OCI-LY7 (cell line): ENCODE data around the gene CDK15. TPM values are rescaled to one million over a fixed set of nuclear protein-coding genes. Genes with fewer than 3 reads are reported as not detected.

Experiments used
- BruUV-seq: library from RNA; stranded (reverse); fragments of 400-500 nt; replicated peaks from 2 replicates; lab custom pipeline; 2021; lab: Mats Ljungman, UMichigan
- CTCF ChIA-PET: fragments of 300-600 bp; sonication (Branson Sonifier 250); formaldehyde crosslinking; loops from one replicate; lab custom pipeline; 2022; ENCODE audit warnings: antibody characterized with exemption; ENCODE audit not compliant: unreplicated experiment; lab: Charles Lee
- POLR2A ChIA-PET: fragments of 300-600 bp; sonication (Branson Sonifier 250); formaldehyde crosslinking; loops from one replicate; lab custom pipeline; 2022; ENCODE audit warnings: antibody characterized with exemption; lab: Charles Lee
- DNase-seq: peaks from one replicate; pipeline ENCODE4 v3.0.0-alpha.2; 2015; ENCODE audit warnings: low spot score
- H2AFZ ChIP-seq: fragments of 200-600 bp; sonication (generic), shearing (Covaris generic); 2 replicates; pipeline ENCODE4 v1.6.1; 2014; ENCODE audit warnings: mild to moderate bottlenecking, antibody characterized with exemption, low read length, moderate library complexity
- H3K27ac ChIP-seq: fragments of 200-600 bp; sonication (generic); 2 replicates; pipeline ENCODE4 v1.5.1; 2014; ENCODE audit warnings: mixed run types, low read depth, mild to moderate bottlenecking, moderate library complexity, low read length, inconsistent platforms; ENCODE audit not compliant: poor library complexity, severe bottlenecking
- H3K36me3 ChIP-seq: fragments of 200-600 bp; sonication (generic); 2 replicates; pipeline ENCODE4 v1.6.1; 2014; ENCODE audit warnings: mild to moderate bottlenecking, antibody characterized with exemption, low read length, moderate library complexity, mixed read lengths; ENCODE audit not compliant: insufficient read depth
- H3K4me1 ChIP-seq: fragments of 200-600 bp; sonication (generic); 2 replicates; pipeline ENCODE4 v1.5.1; 2014; ENCODE audit warnings: mild to moderate bottlenecking, low read length; ENCODE audit not compliant: insufficient read depth, poor library complexity, severe bottlenecking
- H3K4me2 ChIP-seq: fragments of 200-600 bp; sonication (generic); 2 replicates; pipeline ENCODE4 v1.6.1; 2014; ENCODE audit warnings: mild to moderate bottlenecking, low read length
- H3K4me3 ChIP-seq: fragments of 200-600 bp; sonication (generic); 2 replicates; pipeline ENCODE4 v1.5.1; 2014; ENCODE audit warnings: mild to moderate bottlenecking, low read depth, low read length; ENCODE audit not compliant: poor library complexity, severe bottlenecking
- H3K79me2 ChIP-seq: fragments of 200-600 bp; sonication (generic); 2 replicates; pipeline ENCODE4 v1.6.1; 2016; ENCODE audit warnings: low read depth, mild to moderate bottlenecking, low read length, moderate library complexity, mixed read lengths; ENCODE audit not compliant: insufficient read depth
- H3K9me2 ChIP-seq: fragments of 200-600 bp; sonication (generic); 2 replicates; pipeline ENCODE4 v1.6.1; 2016; ENCODE audit warnings: mild to moderate bottlenecking, low read length, mixed read lengths; ENCODE audit not compliant: insufficient read depth
- H3K9me3 ChIP-seq: fragments of 200-600 bp; sonication (generic); 2 replicates; pipeline ENCODE4 v1.6.1; 2014; ENCODE audit warnings: mild to moderate bottlenecking, mixed run types, low read length, mixed read lengths
- H4K20me1 ChIP-seq: fragments of 200-600 bp; sonication (generic); 2 replicates; pipeline ENCODE4 v1.6.1; 2014; ENCODE audit warnings: mild to moderate bottlenecking, antibody characterized with exemption, low read length, moderate library complexity, mixed read lengths; ENCODE audit not compliant: insufficient read depth
- CTCF ChIP-seq: fragments of 200-600 bp; sonication (generic); conservative IDR thresholded peaks from 2 replicates; pipeline ENCODE4 v1.5.1; 2014; ENCODE audit warnings: mild to moderate bottlenecking, antibody characterized with exemption, low read length, moderate library complexity, mixed read lengths
- EZH2phosphoT487 ChIP-seq: fragments of 200-600 bp; sonication (generic); IDR thresholded peaks from 2 replicates; pipeline ENCODE4 v1.6.1; 2018; ENCODE audit warnings: low read depth, borderline replicate concordance, mild to moderate bottlenecking, mixed run types, antibody characterized with exemption, low read length, moderate library complexity, mixed read lengths
- intact Hi-C: fragments of 100-400 bp; cut with micrococcal nuclease; formaldehyde crosslinking; loops from one replicate; pipeline ENCODE4 v1.10.0; 2022; ENCODE audit not compliant: unreplicated experiment
- total RNA-seq, 2 experiments: library from RNA; depleted of rRNA in 1 of 2; stranded (reverse); fragments of >200 nt in 1 of 2; shearing (Covaris generic) in 1 of 2; gene quantifications; 2 replicates each; pipeline ENCODE4 v1.2.3, GENCODE V29; 2014 to 2022

Gene CDK15
- total RNA-seq, 2 experiments from 2014 or later: not detected

GRCh38 chr2:201854221-201854801 is 48.0 kb downstream of the CDK15 start:
- BruUV-seq: no TSS peak
- H3K4me3 ChIP-seq: no peak overlapping the region
- no peak overlapping the region for H3K27ac ChIP-seq
- H3K79me2 ChIP-seq: no peaks in the 10 kb centered on the region
- no peaks in the 10 kb centered on the region for H3K4me1 ChIP-seq
- no peaks in the 10 kb centered on the region for H3K9me2 ChIP-seq
- no peak for TF ChIP-seq CTCF
- TF ChIP-seq EZH2phosphoT487: no peak
- intact Hi-C loops: no loop called here
- H2AFZ ChIP-seq: no peak overlapping the region
- no peak for DNase-seq
- ChIA-PET POLR2A (interaction anchor here (0.6 to 0.7 kb wide), 3 partner anchors 17 to 309 kb away, joined by 3 to 4 read pairs (median 3); no protein-coding TSS in a partner anchor), CTCF (no interaction called here)
- H3K36me3 ChIP-seq: no peaks in the 10 kb centered on the region
- no peaks in the 10 kb centered on the region for H4K20me1 ChIP-seq
- H3K9me3 ChIP-seq: no peaks in the 10 kb centered on the region
- H3K4me2 ChIP-seq: no peak overlapping the region

DNA sequence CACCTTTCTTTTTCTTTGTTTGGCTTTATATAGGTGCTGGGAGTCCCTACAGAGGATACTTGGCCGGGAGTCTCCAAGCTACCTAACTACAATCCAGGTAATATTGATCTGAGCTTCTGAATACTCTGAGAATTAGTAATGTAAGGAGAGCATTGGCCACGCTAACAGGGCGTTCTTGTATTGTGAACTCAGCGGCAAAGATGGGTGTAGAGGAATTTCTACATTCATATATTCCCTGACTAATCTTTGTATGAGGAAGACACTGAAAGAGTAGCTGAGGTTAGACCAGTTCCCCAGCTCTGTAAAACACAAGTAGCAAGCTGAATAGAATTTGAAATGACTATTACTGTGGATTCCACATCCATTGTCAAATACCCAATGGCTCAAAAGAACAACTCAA is 48.5 kb downstream of the CDK15 start:
- intact Hi-C loops: no loop called here
- no peak for DNase-seq
- H3K9me2 ChIP-seq: no peaks in the 10 kb centered on the region
- H4K20me1 ChIP-seq: no peaks in the 10 kb centered on the region
- H3K36me3 ChIP-seq: no peaks in the 10 kb centered on the region
- H3K79me2 ChIP-seq: no peaks in the 10 kb centered on the region
- H3K27ac ChIP-seq: no peak overlapping the region
- ChIA-PET POLR2A (interaction anchor here (0.5 kb wide), 1 partner anchor 343 kb away, joined by 4 read pairs; no protein-coding TSS in a partner anchor), CTCF (no interaction called here)
- H3K9me3 ChIP-seq: no peaks in the 10 kb centered on the region
- BruUV-seq: no TSS peak
- H3K4me1 ChIP-seq: no peaks in the 10 kb centered on the region
- no peak overlapping the region for H3K4me3 ChIP-seq
- H3K4me2 ChIP-seq: no peak overlapping the region
- H2AFZ ChIP-seq: no peak overlapping the region
- TF ChIP-seq CTCF (no peak), EZH2phosphoT487 (no peak)

DNA sequence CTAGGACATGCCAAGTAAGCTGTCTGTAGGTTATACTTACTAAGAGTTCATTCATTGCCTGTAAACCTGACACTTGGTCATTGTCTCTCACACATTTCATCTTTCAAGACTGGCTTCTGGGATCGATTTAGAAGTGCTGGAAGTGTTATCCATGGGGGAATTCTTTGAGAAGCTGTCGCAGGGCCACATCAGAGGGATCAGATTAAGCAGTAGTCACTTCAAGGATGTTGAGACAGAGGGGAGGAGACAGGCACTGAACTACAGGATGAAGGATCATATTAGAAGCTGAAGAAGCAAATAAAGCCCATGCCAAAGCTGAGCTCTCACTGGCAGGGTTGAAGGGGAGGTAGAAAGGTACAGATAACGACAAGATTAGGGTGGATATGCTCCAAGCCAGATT is 49.0 kb downstream of the CDK15 start:
- CTCF ChIA-PET: no interaction called here
- H3K9me3 ChIP-seq: no peaks in the 10 kb centered on the region
- no peak overlapping the region for H3K4me2 ChIP-seq
- DNase-seq: no peak
- TF ChIP-seq EZH2phosphoT487: no peak
- TF ChIP-seq CTCF: no peak
- H3K9me2 ChIP-seq: no peaks in the 10 kb centered on the region
- BruUV-seq: no TSS peak
- H3K4me3 ChIP-seq: no peak overlapping the region
- no peaks in the 10 kb centered on the region for H3K79me2 ChIP-seq
- H3K27ac ChIP-seq: no peak overlapping the region
- no peaks in the 10 kb centered on the region for H3K36me3 ChIP-seq
- H3K4me1 ChIP-seq: no peaks in the 10 kb centered on the region
- H2AFZ ChIP-seq: no peak overlapping the region
- POLR2A ChIA-PET: interaction anchor here (0.5 to 1.2 kb wide), 4 partner anchors 9 to 342 kb away, joined by 3 to 4 read pairs (median 3); no protein-coding TSS in a partner anchor
- no peaks in the 10 kb centered on the region for H4K20me1 ChIP-seq
- intact Hi-C loops: no loop called here
